ENCODE results near the gene KLF2. TPM values are rescaled to one million over a fixed set of nuclear protein-coding genes. Genes with fewer than 3 reads are reported as not detected.

Gene KLF2
- polyA plus RNA-seq, 12 donors: 22.7 to 125 (median 49.4) TPM; not detected in 1

DNA sequence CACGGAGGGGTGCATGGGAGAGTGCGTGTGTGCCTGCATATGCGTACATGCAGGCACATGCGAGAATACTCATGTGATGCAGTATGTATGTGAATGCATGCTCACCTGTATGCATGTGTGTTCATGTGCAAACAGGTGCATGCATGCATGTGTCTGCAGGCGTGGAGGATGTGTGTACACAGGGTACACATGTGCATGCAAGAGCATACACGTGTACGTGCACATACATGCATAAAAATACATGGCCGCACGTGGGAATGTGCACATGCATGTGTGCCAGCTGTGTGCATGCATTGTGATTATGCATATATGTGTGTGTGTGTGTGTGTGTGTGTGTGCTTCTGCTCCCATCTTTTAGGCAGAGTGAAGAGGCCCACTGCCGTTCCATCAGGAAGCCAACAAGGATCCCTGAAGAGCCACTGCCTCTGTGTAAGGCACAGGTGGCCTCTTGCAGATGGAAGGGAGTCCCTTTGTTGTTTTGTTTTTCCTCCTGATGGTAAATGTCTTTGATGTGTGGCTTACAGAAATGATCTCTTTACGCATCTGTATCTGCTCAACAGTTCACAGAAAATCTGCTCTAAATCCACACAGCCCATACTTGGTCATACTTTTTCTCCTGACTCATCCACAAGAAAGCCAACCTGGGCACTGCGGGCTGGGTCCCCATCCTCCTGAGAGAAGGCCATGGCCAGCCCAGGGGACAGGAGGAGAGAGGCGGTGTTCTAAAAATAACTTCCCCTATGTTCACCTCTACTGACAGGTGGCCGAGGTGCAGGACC is 50.7 kb downstream of the KLF2 start:
- DNase-seq: no peak

DNA sequence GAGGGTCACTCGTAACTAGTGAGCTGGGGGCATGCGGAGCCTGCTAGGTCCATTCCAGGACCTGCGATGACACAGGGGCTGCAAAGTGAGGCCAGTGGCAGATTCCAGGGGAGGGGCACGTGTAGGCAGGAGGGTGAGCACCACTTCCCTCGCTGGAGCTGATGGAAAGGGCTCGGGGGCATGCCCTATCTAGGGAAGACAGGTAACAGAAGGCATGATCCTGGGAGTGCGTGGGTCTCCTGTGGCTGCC is 51.2 kb downstream of the KLF2 start:
- no peak for DNase-seq

DNA sequence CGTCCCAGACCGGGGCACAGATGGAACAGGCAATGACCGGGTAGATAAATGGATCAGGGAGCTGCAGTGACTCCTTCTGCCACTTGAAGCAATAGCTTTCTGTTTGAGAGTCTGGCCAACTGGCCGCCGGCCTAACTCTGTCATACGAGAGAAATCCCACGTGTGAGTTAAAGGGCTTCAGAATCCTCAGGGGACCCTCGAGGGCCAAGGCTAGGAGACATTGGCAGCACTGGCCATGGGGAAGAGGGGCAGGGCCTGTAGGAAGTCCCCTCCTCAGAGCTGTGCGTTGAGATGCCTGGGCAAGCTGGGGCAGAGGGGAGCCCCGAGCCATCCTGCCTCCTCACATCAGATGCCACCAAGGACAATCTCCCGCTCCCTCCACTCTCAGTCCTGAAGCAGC is 51.6 kb downstream of the KLF2 start:
- DNase-seq: no peak

DNA sequence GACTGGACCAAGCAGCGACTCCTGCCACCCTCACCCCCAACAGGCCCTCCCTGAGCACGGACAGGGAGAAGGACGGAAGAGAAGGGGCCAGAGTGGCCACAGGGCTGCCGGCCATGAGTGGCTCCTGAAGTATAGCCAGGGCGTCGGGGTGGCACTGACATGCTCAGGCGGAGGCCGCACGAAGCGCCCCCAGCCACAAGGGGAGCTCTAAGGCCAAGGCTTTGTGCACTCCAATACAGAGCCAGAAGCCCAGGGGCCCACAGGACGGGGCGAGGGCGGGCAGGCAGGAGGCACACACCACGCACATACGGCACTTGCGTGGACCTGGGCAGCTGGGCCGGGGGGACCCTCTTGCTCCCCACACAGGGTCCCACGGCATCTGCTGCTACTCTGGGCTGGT is 52.0 kb downstream of the KLF2 start:
- DNase-seq: no peak

DNA sequence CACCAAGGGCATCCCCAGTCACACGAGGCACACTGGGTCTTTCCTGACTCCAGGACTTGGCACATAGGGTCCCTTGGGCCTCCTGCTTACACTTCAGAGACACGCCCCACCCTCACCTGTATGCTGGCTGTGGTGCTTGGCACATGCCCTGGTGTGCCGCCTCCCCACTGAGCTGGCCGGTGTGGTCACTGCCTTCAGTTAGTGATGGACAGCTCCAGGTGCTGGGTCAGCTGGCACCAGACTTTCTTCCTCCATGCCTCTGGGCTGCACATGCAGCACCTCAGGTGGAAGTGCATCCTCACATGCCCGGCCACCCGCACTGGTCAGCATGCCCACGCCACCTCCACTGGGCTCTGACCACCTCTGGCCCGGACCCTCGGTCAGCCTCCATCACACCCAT is 52.9 kb downstream of the KLF2 start:
- no peak for DNase-seq

Other genes with a start within 250 kb of the KLF2 start
- 100 to 1,000 TPM; 168 to 459 (median 216) TPM for gene TPM4, start 248.3 kb upstream of the KLF2 start, polyA plus RNA-seq (ENCODE audit: insufficient read length in 12 of 12)
- 10 to 100 TPM in 11 of 12 donors, not detected in 1; 18.9 to 90.2 (median 34.4) TPM for gene RAB8A, start 212.9 kb upstream of the KLF2 start, polyA plus RNA-seq (ENCODE audit: insufficient read length in 12 of 12)
- 1 to 10 TPM in 1 of 12 donors, under 1 TPM in 9, not detected in 2; 0.13 to 2.4 (median 0.37) TPM for gene HSH2D, start 181.1 kb upstream of the KLF2 start, polyA plus RNA-seq (ENCODE audit: insufficient read length in 12 of 12)
- gene CIB3, start 151.3 kb upstream of the KLF2 start, polyA plus RNA-seq (ENCODE audit: insufficient read length in 12 of 12): not detected
- gene FAM32A, start 139.4 kb upstream of the KLF2 start, polyA plus RNA-seq (ENCODE audit: insufficient read length in 12 of 12): 10 to 100 TPM in 11 of 12 donors, not detected in 1; 58.2 to 81.6 (median 63.1) TPM
- gene AP1M1, start 126.9 kb upstream of the KLF2 start, polyA plus RNA-seq (ENCODE audit: insufficient read length in 12 of 12): 10 to 100 TPM in 11 of 12 donors, not detected in 1; 33.0 to 94.9 (median 41.2) TPM
- 10 to 100 TPM in 11 of 12 donors, not detected in 1; 19.8 to 42.1 (median 23.4) TPM for gene EPS15L1, start 147.1 kb downstream of the KLF2 start, polyA plus RNA-seq (ENCODE audit: insufficient read length in 12 of 12)
- not detected for gene CALR3, start 171.3 kb downstream of the KLF2 start, polyA plus RNA-seq (ENCODE audit: insufficient read length in 12 of 12)
- gene C19orf44, start 171.6 kb downstream of the KLF2 start, polyA plus RNA-seq (ENCODE audit: insufficient read length in 12 of 12): 10 to 100 TPM in 1 of 12 donors, 1 to 10 TPM in 9, not detected in 2; 4.8 to 10.4 (median 7.3) TPM
- 10 to 100 TPM in 11 of 12 donors, not detected in 1; 23.0 to 43.1 (median 27.5) TPM for gene CHERP, start 217.6 kb downstream of the KLF2 start, polyA plus RNA-seq (ENCODE audit: insufficient read length in 12 of 12)
- gene SLC35E1, start 247.6 kb downstream of the KLF2 start, polyA plus RNA-seq (ENCODE audit: insufficient read length in 12 of 12): 10 to 100 TPM in 11 of 12 donors, not detected in 1; 27.4 to 39.6 (median 30.9) TPM

All from muscle of arm (tissue), 12 donors.